ENCODE measurements around the gene ALAS1. TPM values are rescaled to one million over a fixed set of nuclear protein-coding genes. Genes with fewer than 3 reads are reported as not detected.

The ALAS1 gene
- total RNA-seq, 6 donors from 2014 or later, result 53.2 to 97.3 (median 74.0) TPM

GRCh38 chr3:52237657-52238172 lies 39.8 kb downstream of the ALAS1 start:
- peak overlapping the region; percentile 23 to 99 (median 84) for H3K4me3 ChIP-seq
- H3K9me3 ChIP-seq, result no peaks in the 10 kb centered on the region
- H3K4me1 ChIP-seq, result peaks cover 30 to 57% (median 42%) of the 10 kb centered on the region in 4 donors
- peak overlapping the region; percentile 79 to 95 (median 92) for H3K27ac ChIP-seq
- peak in 1 of 6 experiments; percentile 4 for TF ChIP-seq CTCF (IDR thresholded peaks at IDR 0.05)
- TF ChIP-seq POLR2AphosphoS5 (IDR thresholded peaks at IDR 0.05), result peak in 1 of 2 donors; percentile 11
- TF ChIP-seq EP300 (IDR thresholded peaks at IDR 0.05), result no peak
- TF ChIP-seq POLR2A (IDR thresholded peaks at IDR 0.05), result no peak
- H3K36me3 ChIP-seq, result peaks cover 0 to 22% (median 16%) of the 10 kb centered on the region in 4 donors
- 3 to 24% methylated on average over 3 to 6 of the region's 8 CpGs for WGBS, 2 donors
- DNase-seq (peak; percentile 88 to 90), ATAC-seq (ENCODE audit: low FRiP score in 2 of 2) (peak; percentile 81 to 86)
- H3K27me3 ChIP-seq, result no peaks in the 10 kb centered on the region

- ATAC-seq (ENCODE audit: low FRiP score in 2 of 2), result peak; percentile 0 to 5
- WGBS, 2 donors, result 14 to 23% methylated on average over 5 to 11 of the region's 11 CpGs
- no peaks in the 10 kb centered on the region for H3K9me3 ChIP-seq
- TF ChIP-seq POLR2AphosphoS5 (IDR thresholded peaks at IDR 0.05) (no peak), EP300 (IDR thresholded peaks at IDR 0.05) (no peak), POLR2A (IDR thresholded peaks at IDR 0.05) (no peak)
- peak overlapping the region; percentile 79 to 95 (median 92) for H3K27ac ChIP-seq
- peaks cover 0 to 16% (median 13%) of the 10 kb centered on the region in 4 donors for H3K36me3 ChIP-seq
- peaks cover 30 to 52% (median 42%) of the 10 kb centered on the region in 4 donors for H3K4me1 ChIP-seq
- DNase-seq, result peak in 1 of 2 donors; percentile 28
- no peaks in the 10 kb centered on the region for H3K27me3 ChIP-seq
- peak overlapping the region; percentile 82 to 99 (median 90) for H3K4me3 ChIP-seq
These were observed 40.3 kb downstream of the ALAS1 start for GRCh38 chr3:52238193-52238760.

- peak within 1 kb of the TSS; percentile 79 to 95 (median 92) for H3K27ac ChIP-seq
- ATAC-seq (ENCODE audit: low FRiP score in 2 of 2) (peak; percentile 87 to 94), DNase-seq (peak; percentile 84 to 96)
- H3K4me1 ChIP-seq, result peaks cover 31 to 52% (median 42%) of the 10 kb centered on the region in 4 donors
- TF ChIP-seq EP300 (IDR thresholded peaks at IDR 0.05) (no peak), POLR2AphosphoS5 (IDR thresholded peaks at IDR 0.05) (peak; percentile 76 to 78), POLR2A (IDR thresholded peaks at IDR 0.05) (peak in 2 of 4 donors; percentile 46 to 88), CTCF (IDR thresholded peaks at IDR 0.05) (peak in 5 of 6 experiments; percentile 18 to 62 (median 61))
- H3K27me3 ChIP-seq, result no peaks in the 10 kb centered on the region
- peak within 1 kb of the TSS; percentile 82 to 99 (median 91) for H3K4me3 ChIP-seq
- H3K9me3 ChIP-seq, result no peaks in the 10 kb centered on the region
- H3K36me3 ChIP-seq, result peaks cover 0 to 12% (median 10%) of the 10 kb centered on the region in 4 donors
- 0 to 1% methylated on average over 32 to 56 of the region's 92 CpGs for WGBS, 2 donors
These were observed 41.1 kb downstream of the ALAS1 start, which contains the start of gene TWF2 for GRCh38 chr3:52238761-52239701. Gene TWF2, minus strand, starts transcription at chr3:52239158. Its CDS starts 142 bp downstream, at chr3:52239016.

- H3K36me3 ChIP-seq, result no peaks in the 10 kb centered on the region
- DNase-seq (peak in 1 of 2 donors; percentile 73), ATAC-seq (ENCODE audit: low FRiP score in 2 of 2) (peak in 1 of 2 donors; percentile 41)
- H3K4me3 ChIP-seq, result peak overlapping the region in 3 of 4 donors; percentile 82 to 99 (median 85)
- H3K27me3 ChIP-seq, result no peaks in the 10 kb centered on the region
- 100% methylated on average over 1 of the region's 1 CpG for WGBS, 2 donors
- no peaks in the 10 kb centered on the region for H3K9me3 ChIP-seq
- peaks cover 43 to 62% (median 54%) of the 10 kb centered on the region in 4 donors for H3K4me1 ChIP-seq
- no peak for TF ChIP-seq POLR2A (IDR thresholded peaks at IDR 0.05)
- no peak for TF ChIP-seq CTCF (IDR thresholded peaks at IDR 0.05)
- no peak for TF ChIP-seq POLR2AphosphoS5 (IDR thresholded peaks at IDR 0.05)
- TF ChIP-seq EP300 (IDR thresholded peaks at IDR 0.05), result no peak
- H3K27ac ChIP-seq, result peak overlapping the region; percentile 16 to 95 (median 90)
These were observed 42.3 kb downstream of the ALAS1 start for GRCh38 chr3:52240059-52240885.
